Fibroblast of the aortic adventitia (primary cell): ENCODE results near the gene AHCYL2. TPM values are rescaled to one million over a fixed set of nuclear protein-coding genes. Genes with fewer than 3 reads are reported as not detected.
A peak's percentile ranks its signal among the peaks of the same experiment; 100 is the strongest.

Experiments
- DNase-seq: peaks from one replicate; pipeline ENCODE4 v3.0.0-alpha.2; 2010; ENCODE audit warnings: low read depth
- H3K4me3 ChIP-seq: 2 replicates; pipeline ENCODE4 v1.5.1; 2011; ENCODE audit warnings: low read depth, mild to moderate bottlenecking, control low read depth, low read length, moderate library complexity
- CTCF ChIP-seq: IDR thresholded peaks from 2 replicates; pipeline ENCODE4 v1.5.1; 2011; ENCODE audit warnings: mild to moderate bottlenecking, low read length, control low read depth, inconsistent platforms; ENCODE audit not compliant: insufficient read depth
- total RNA-seq: library from RNA; depleted of rRNA; stranded (reverse); fragments of >200 nt; gene quantifications from 2 replicates; pipeline ENCODE4 v1.2.3, GENCODE V29; 2012; ENCODE audit warnings: low replicate concordance

Gene AHCYL2
- total RNA-seq, 1 donor, result 12.1 TPM

- H3K4me3 ChIP-seq, result no peak overlapping the region
- no peak for DNase-seq
- TF ChIP-seq CTCF, result no peak
Measured at GRCh38 chr7:129263168-129263567, 38.3 kb downstream of the AHCYL2 start.

GRCh38 chr7:129264534-129264933, 39.7 kb downstream of the AHCYL2 start:
- DNase-seq, result no peak
- no peak overlapping the region for H3K4me3 ChIP-seq
- TF ChIP-seq CTCF, result no peak

GRCh38 chr7:129265328-129265727, 40.5 kb downstream of the AHCYL2 start:
- no peak for DNase-seq
- TF ChIP-seq CTCF, result no peak
- H3K4me3 ChIP-seq, result no peak overlapping the region

- H3K4me3 ChIP-seq, result no peak overlapping the region
- no peak for DNase-seq
- no peak for TF ChIP-seq CTCF
Measured at GRCh38 chr7:129266181-129266580, 41.4 kb downstream of the AHCYL2 start.

- no peak overlapping the region for H3K4me3 ChIP-seq
- no peak for DNase-seq
- no peak for TF ChIP-seq CTCF
Measured at GRCh38 chr7:129270077-129270476, 45.2 kb downstream of the AHCYL2 start.

GRCh38 chr7:129271500-129272355, 46.9 kb downstream of the AHCYL2 start:
- H3K4me3 ChIP-seq, result no peak overlapping the region
- TF ChIP-seq CTCF, result peak; percentile 70
- peak; percentile 64 for DNase-seq

- DNase-seq, result no peak
- no peak for TF ChIP-seq CTCF
Measured at GRCh38 chr7:129273936-129274335, 49.1 kb downstream of the AHCYL2 start.

More at GRCh38 chr7:129273936-129274335, 49.1 kb downstream of the AHCYL2 start:
- H3K4me3 ChIP-seq, result no peak overlapping the region
